ENCODE measurements around the gene MOB2. TPM values are rescaled to one million over a fixed set of nuclear protein-coding genes. Genes with fewer than 3 reads are reported as not detected.

MOB2 gene
- total RNA-seq, 4 donors from 2014 or later = 59.6 to 103 (median 87.8) TPM

- Histone ChIP-seq H3K27ac (no peak overlapping the region), H3K36me3 (no peaks in the 10 kb centered on the region), H3K9me3 (no peaks in the 10 kb centered on the region), H3K4me3 (no peak overlapping the region), H3K27me3 (peaks cover 87% of the 10 kb centered on the region), H3K4me1 (no peaks in the 10 kb centered on the region)
- ATAC-seq = no peak
- no peak for TF ChIP-seq POLR2AphosphoS5 (IDR thresholded peaks at IDR 0.05)
- no peak for TF ChIP-seq EP300 (IDR thresholded peaks at IDR 0.05)
- no peak for TF ChIP-seq POLR2A (IDR thresholded peaks at IDR 0.05)
- TF ChIP-seq, protein P1, sequence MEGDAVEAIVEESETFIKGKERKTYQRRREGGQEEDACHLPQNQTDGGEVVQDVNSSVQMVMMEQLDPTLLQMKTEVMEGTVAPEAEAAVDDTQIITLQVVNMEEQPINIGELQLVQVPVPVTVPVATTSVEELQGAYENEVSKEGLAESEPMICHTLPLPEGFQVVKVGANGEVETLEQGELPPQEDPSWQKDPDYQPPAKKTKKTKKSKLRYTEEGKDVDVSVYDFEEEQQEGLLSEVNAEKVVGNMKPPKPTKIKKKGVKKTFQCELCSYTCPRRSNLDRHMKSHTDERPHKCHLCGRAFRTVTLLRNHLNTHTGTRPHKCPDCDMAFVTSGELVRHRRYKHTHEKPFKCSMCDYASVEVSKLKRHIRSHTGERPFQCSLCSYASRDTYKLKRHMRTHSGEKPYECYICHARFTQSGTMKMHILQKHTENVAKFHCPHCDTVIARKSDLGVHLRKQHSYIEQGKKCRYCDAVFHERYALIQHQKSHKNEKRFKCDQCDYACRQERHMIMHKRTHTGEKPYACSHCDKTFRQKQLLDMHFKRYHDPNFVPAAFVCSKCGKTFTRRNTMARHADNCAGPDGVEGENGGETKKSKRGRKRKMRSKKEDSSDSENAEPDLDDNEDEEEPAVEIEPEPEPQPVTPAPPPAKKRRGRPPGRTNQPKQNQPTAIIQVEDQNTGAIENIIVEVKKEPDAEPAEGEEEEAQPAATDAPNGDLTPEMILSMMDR (IDR thresholded peaks at IDR 0.05) = no peak
- WGBS, 2 donors (ENCODE audit: low coverage in 1 of 2) = no CpG with 5 or more reads among the region's 28 CpGs
These were observed 43.7 kb downstream of the MOB2 start for GRCh38 chr11:1442807-1443366.

GRCh38 chr11:1442163-1442562 is 44.4 kb downstream of the MOB2 start:
- Histone ChIP-seq H3K4me3 (no peak overlapping the region), H3K36me3 (no peaks in the 10 kb centered on the region), H3K9me3 (no peaks in the 10 kb centered on the region), H3K27ac (no peak overlapping the region), H3K27me3 (peaks cover 87% of the 10 kb centered on the region), H3K4me1 (no peaks in the 10 kb centered on the region)
- TF ChIP-seq EP300 (IDR thresholded peaks at IDR 0.05) (no peak), POLR2A (IDR thresholded peaks at IDR 0.05) (no peak), POLR2AphosphoS5 (IDR thresholded peaks at IDR 0.05) (no peak)
- TF ChIP-seq, protein P1 (IDR thresholded peaks at IDR 0.05) = no peak
- no CpG with 5 or more reads among the region's 9 CpGs for WGBS, 2 donors (ENCODE audit: low coverage in 1 of 2)
- no peak for ATAC-seq

DNA sequence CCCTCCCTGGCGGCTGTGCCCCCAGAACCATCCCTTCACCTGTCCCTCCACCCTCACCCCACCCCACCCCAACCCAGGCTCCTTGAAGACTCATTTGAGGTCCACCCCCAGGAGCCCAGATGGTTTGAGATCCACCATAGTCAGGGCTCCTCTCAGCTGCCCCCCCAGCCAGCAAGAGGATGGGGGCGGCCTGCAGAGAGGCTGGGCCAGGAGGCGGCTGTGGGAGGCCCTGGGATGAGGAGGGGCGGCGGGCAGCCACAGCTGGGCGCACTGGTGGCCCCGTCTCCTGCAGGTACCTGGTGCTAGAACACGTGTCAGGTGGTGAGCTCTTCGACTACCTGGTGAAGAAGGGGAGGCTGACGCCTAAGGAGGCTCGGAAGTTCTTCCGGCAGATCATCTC is 46.1 kb downstream of the MOB2 start:
- H3K27ac ChIP-seq = no peak overlapping the region
- ATAC-seq = no peak
- peaks cover 92% of the 10 kb centered on the region for H3K27me3 ChIP-seq
- TF ChIP-seq POLR2AphosphoS5 (IDR thresholded peaks at IDR 0.05) (no peak), POLR2A (IDR thresholded peaks at IDR 0.05) (no peak), EP300 (IDR thresholded peaks at IDR 0.05) (no peak)
- TF ChIP-seq, protein P1 (IDR thresholded peaks at IDR 0.05) = no peak
- no peaks in the 10 kb centered on the region for H3K36me3 ChIP-seq
- no peaks in the 10 kb centered on the region for H3K9me3 ChIP-seq
- H3K4me3 ChIP-seq = no peak overlapping the region
- WGBS, 2 donors (ENCODE audit: low coverage in 1 of 2) = 90% methylated on average over 2 of the region's 12 CpGs; no CpG with 5 or more reads in 1 of the 2 donors
- H3K4me1 ChIP-seq = peaks cover 0 to 14% (median 0%) of the 10 kb centered on the region in 3 donors

GRCh38 chr11:1440066-1440465 is 46.5 kb downstream of the MOB2 start:
- Histone ChIP-seq H3K4me1 (peaks cover 0 to 15% (median 0%) of the 10 kb centered on the region in 3 donors), H3K27ac (no peak overlapping the region), H3K27me3 (peaks cover 92% of the 10 kb centered on the region), H3K9me3 (no peaks in the 10 kb centered on the region), H3K4me3 (no peak overlapping the region), H3K36me3 (no peaks in the 10 kb centered on the region)
- TF ChIP-seq, protein P1 (IDR thresholded peaks at IDR 0.05) = no peak
- no CpG with 5 or more reads among the region's 11 CpGs for WGBS, 2 donors (ENCODE audit: low coverage in 1 of 2)
- no peak for ATAC-seq

GRCh38 chr11:1439341-1439740 is 47.2 kb downstream of the MOB2 start:
- Histone ChIP-seq H3K36me3 (no peaks in the 10 kb centered on the region), H3K27ac (no peak overlapping the region), H3K27me3 (peaks cover 92% of the 10 kb centered on the region), H3K4me3 (no peak overlapping the region), H3K4me1 (peaks cover 0 to 15% (median 0%) of the 10 kb centered on the region in 3 donors), H3K9me3 (no peaks in the 10 kb centered on the region)
- ATAC-seq = no peak
- no peak for TF ChIP-seq POLR2AphosphoS5 (IDR thresholded peaks at IDR 0.05)
- TF ChIP-seq, protein P1 (IDR thresholded peaks at IDR 0.05) = no peak
- TF ChIP-seq POLR2A (IDR thresholded peaks at IDR 0.05) = no peak
- no peak for TF ChIP-seq EP300 (IDR thresholded peaks at IDR 0.05)
- WGBS, 2 donors (ENCODE audit: low coverage in 1 of 2) = no CpG with 5 or more reads among the region's 11 CpGs

Data from gastroesophageal sphincter (tissue), 4 donors.